Progenitor cell of endocrine pancreas (in vitro differentiated cells): Measurements from ENCODE around the gene CMTR1. TPM values are rescaled to one million over a fixed set of nuclear protein-coding genes. Genes with fewer than 3 reads are reported as not detected.

Experiments used
- DNase-seq: peaks from one replicate; pipeline ENCODE4 v3.0.0; 2021; ENCODE audit warnings: low spot score; ENCODE audit not compliant: unreplicated experiment
- H3K27ac Mint-ChIP-seq: 2 replicates; pipeline ENCODE4 v1.8.0; 2021; ENCODE audit warnings: mild to moderate bottlenecking, moderate library complexity, mixed read lengths
- H3K27me3 Mint-ChIP-seq: 2 replicates; pipeline ENCODE4 v1.8.0; 2021; ENCODE audit warnings: mixed read lengths
- H3K36me3 Mint-ChIP-seq: 2 replicates; pipeline ENCODE4 v1.8.0; 2022; ENCODE audit warnings: mixed read lengths; ENCODE audit not compliant: insufficient read depth
- H3K4me1 Mint-ChIP-seq: 2 replicates; pipeline ENCODE4 v1.8.0; 2021; ENCODE audit warnings: low read depth, mixed read lengths
- H3K4me3 Mint-ChIP-seq: 2 replicates; pipeline ENCODE4 v1.8.0; 2021; ENCODE audit warnings: low read depth, mild to moderate bottlenecking, moderate library complexity, mixed read lengths
- H3K9me3 Mint-ChIP-seq: 2 replicates; pipeline ENCODE4 v1.8.0; 2021; ENCODE audit warnings: low read depth, mixed read lengths
- total RNA-seq: library from RNA; stranded (reverse); gene quantifications from 2 replicates; pipeline ENCODE4 v1.2.1, GENCODE V29; 2021
- TF ChIP-seq, protein P1 (sequence below): fragments of 200-600 bp; sonication (generic); IDR thresholded peaks from one replicate; pipeline ENCODE4 v1.5.0; 2021; ENCODE audit warnings: antibody characterized with exemption, mild to moderate bottlenecking; ENCODE audit not compliant: unreplicated experiment

CMTR1 gene
- total RNA-seq, 1 donor from 2014 or later: 48.0 TPM

- no peak overlapping the region for H3K27ac Mint-ChIP-seq
Observed at GRCh38 chr6:37454420-37455140, 21.6 kb downstream of the CMTR1 start.

GRCh38 chr6:37456126-37456525, 23.1 kb downstream of the CMTR1 start:
- Mint-ChIP-seq H3K27ac (no peak overlapping the region), H3K4me1 (no peaks in the 10 kb centered on the region), H3K4me3 (no peak overlapping the region), H3K36me3 (peaks cover 16% of the 10 kb centered on the region), H3K27me3 (no peaks in the 10 kb centered on the region), H3K9me3 (no peaks in the 10 kb centered on the region)
- TF ChIP-seq, protein P1, sequence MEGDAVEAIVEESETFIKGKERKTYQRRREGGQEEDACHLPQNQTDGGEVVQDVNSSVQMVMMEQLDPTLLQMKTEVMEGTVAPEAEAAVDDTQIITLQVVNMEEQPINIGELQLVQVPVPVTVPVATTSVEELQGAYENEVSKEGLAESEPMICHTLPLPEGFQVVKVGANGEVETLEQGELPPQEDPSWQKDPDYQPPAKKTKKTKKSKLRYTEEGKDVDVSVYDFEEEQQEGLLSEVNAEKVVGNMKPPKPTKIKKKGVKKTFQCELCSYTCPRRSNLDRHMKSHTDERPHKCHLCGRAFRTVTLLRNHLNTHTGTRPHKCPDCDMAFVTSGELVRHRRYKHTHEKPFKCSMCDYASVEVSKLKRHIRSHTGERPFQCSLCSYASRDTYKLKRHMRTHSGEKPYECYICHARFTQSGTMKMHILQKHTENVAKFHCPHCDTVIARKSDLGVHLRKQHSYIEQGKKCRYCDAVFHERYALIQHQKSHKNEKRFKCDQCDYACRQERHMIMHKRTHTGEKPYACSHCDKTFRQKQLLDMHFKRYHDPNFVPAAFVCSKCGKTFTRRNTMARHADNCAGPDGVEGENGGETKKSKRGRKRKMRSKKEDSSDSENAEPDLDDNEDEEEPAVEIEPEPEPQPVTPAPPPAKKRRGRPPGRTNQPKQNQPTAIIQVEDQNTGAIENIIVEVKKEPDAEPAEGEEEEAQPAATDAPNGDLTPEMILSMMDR: no peak
- no peak for DNase-seq

More at GRCh38 chr6:37454420-37455140, 21.6 kb downstream of the CMTR1 start:
- no peak overlapping the region for H3K4me3 Mint-ChIP-seq
- H3K27me3 Mint-ChIP-seq: no peaks in the 10 kb centered on the region
- TF ChIP-seq, protein P1: no peak
- no peaks in the 10 kb centered on the region for H3K4me1 Mint-ChIP-seq
- no peaks in the 10 kb centered on the region for H3K9me3 Mint-ChIP-seq
- H3K36me3 Mint-ChIP-seq: peaks cover 17% of the 10 kb centered on the region
- DNase-seq: no peak

GRCh38 chr6:37456816-37457560, 24.0 kb downstream of the CMTR1 start:
- Mint-ChIP-seq H3K27ac (no peak overlapping the region), H3K36me3 (peaks cover 17% of the 10 kb centered on the region), H3K4me1 (no peaks in the 10 kb centered on the region)

GRCh38 chr6:37459981-37460800, 27.2 kb downstream of the CMTR1 start:
- no peak for DNase-seq
- H3K36me3 Mint-ChIP-seq: peaks cover 21% of the 10 kb centered on the region
- TF ChIP-seq, protein P1: no peak
- peaks cover 3% of the 10 kb centered on the region for H3K9me3 Mint-ChIP-seq
- no peaks in the 10 kb centered on the region for H3K4me1 Mint-ChIP-seq
- H3K4me3 Mint-ChIP-seq: no peak overlapping the region
- no peaks in the 10 kb centered on the region for H3K27me3 Mint-ChIP-seq
- H3K27ac Mint-ChIP-seq: no peak overlapping the region

More at GRCh38 chr6:37456816-37457560, 24.0 kb downstream of the CMTR1 start:
- TF ChIP-seq, protein P1: no peak
- no peak for DNase-seq
- no peak overlapping the region for H3K4me3 Mint-ChIP-seq
- H3K9me3 Mint-ChIP-seq: no peaks in the 10 kb centered on the region
- no peaks in the 10 kb centered on the region for H3K27me3 Mint-ChIP-seq

DNA sequence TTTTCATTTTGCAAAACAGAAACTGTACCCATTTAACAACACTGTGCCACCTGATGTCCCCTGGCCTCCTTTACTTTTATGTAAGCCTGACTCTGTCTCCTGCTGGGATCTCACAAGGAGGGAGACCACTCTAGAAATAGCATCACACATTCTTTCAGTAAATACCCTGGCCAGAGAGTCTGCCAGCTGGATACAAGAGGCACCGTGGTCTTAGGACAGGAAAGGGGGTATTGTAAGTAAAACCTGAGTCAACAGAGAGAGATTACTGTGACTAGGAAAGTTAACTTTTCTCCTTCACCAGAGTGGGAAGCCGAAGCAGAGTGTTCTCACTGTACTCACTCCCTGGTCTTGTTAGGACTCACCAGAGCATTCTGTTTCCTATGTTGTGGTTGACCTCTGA, 27.8 kb downstream of the CMTR1 start:
- no peak for DNase-seq
- H3K9me3 Mint-ChIP-seq: peaks cover 3% of the 10 kb centered on the region

More for the DNA sequence above, 27.8 kb downstream of the CMTR1 start:
- TF ChIP-seq, protein P1: no peak
- no peak overlapping the region for H3K27ac Mint-ChIP-seq
- H3K27me3 Mint-ChIP-seq: no peaks in the 10 kb centered on the region
- no peaks in the 10 kb centered on the region for H3K4me1 Mint-ChIP-seq
- no peak overlapping the region for H3K4me3 Mint-ChIP-seq
- peaks cover 26% of the 10 kb centered on the region for H3K36me3 Mint-ChIP-seq
